DND-41 (cell line): ENCODE results near the gene PSMC1.
"Not testable (repeated sequence)": the region's sequence is repeated elsewhere in the genome, so short reads cannot be mapped to it uniquely, and the experiment has no call there.

Source experiments
- ATAC-seq: fragments of 200-7000 bp; cut with Tn5 transposase; 3 replicates; pipeline ENCODE4 v1.9.1; 2021; ENCODE audit warnings: low read depth; ENCODE audit not compliant: insufficient read depth
- DNase-seq: peaks from one replicate; pipeline ENCODE4 v3.0.0-alpha.2; 2020
- H2AFZ ChIP-seq: 2 replicates; pipeline ENCODE4 v1.6.0; 2012; ENCODE audit warnings: low read depth, low read length
- H3K27ac ChIP-seq: 2 replicates; pipeline ENCODE4 v1.5.1; 2012; ENCODE audit warnings: low read length, inconsistent platforms
- H3K27me3 ChIP-seq: fragments of 200-600 bp; sonication (generic); 2 replicates; pipeline ENCODE4 v1.6.0; 2012; ENCODE audit warnings: low read length, mild to moderate bottlenecking, inconsistent platforms; ENCODE audit not compliant: insufficient read depth, poor library complexity
- H3K36me3 ChIP-seq: 2 replicates; pipeline ENCODE4 v1.5.1; 2012; ENCODE audit warnings: low read length, inconsistent platforms; ENCODE audit not compliant: insufficient read depth
- H3K4me1 ChIP-seq: 2 replicates; pipeline ENCODE4 v1.5.1; 2012; ENCODE audit warnings: mild to moderate bottlenecking, low read length; ENCODE audit not compliant: insufficient read depth
- H3K4me2 ChIP-seq: 2 replicates; pipeline ENCODE4 v1.6.0; 2012; ENCODE audit warnings: mild to moderate bottlenecking, moderate library complexity, low read length, inconsistent platforms; ENCODE audit not compliant: insufficient read depth
- H3K4me3 ChIP-seq, 2 experiments: fragments of 200-600 bp in 1 of 2; shearing (Covaris generic) in 1 of 2; 2 replicates each; pipeline ENCODE4 v1.5.1; 2012 to 2016; ENCODE audit warnings: inconsistent platforms in 2 of 2, low read length in 2 of 2, mild to moderate bottlenecking in 2 of 2, low read depth in 1 of 2, moderate library complexity in 1 of 2
- H3K79me2 ChIP-seq: 2 replicates; pipeline ENCODE4 v1.6.0; 2012; ENCODE audit warnings: low read length, inconsistent platforms; ENCODE audit not compliant: insufficient read depth
- H3K9ac ChIP-seq: 2 replicates; pipeline ENCODE4 v1.6.0; 2012; ENCODE audit warnings: low read depth, mild to moderate bottlenecking, inconsistent platforms, low read length, moderate library complexity
- H3K9me3 ChIP-seq: 2 replicates; pipeline ENCODE4 v1.5.1; 2012; ENCODE audit warnings: low read length, moderate library complexity, mild to moderate bottlenecking, inconsistent platforms; ENCODE audit not compliant: insufficient read depth, severe bottlenecking
- H4K20me1 ChIP-seq: 2 replicates; pipeline ENCODE4 v1.6.0; 2012; ENCODE audit warnings: low read length; ENCODE audit not compliant: insufficient read depth
- EZH2 ChIP-seq: IDR thresholded peaks from 3 replicates; pipeline ENCODE4 v1.6.1; 2012; ENCODE audit warnings: borderline replicate concordance, low read depth, mild to moderate bottlenecking, moderate library complexity, low read length, inconsistent platforms; ENCODE audit not compliant: severe bottlenecking
- TF ChIP-seq, protein P1 (sequence below): IDR thresholded peaks from 2 replicates; pipeline ENCODE4 v1.5.1; 2012; ENCODE audit warnings: borderline replicate concordance, low read length, moderate library complexity, mild to moderate bottlenecking; ENCODE audit not compliant: poor library complexity, severe bottlenecking; ENCODE audit errors: extremely low read depth

PSMC1 gene

DNA sequence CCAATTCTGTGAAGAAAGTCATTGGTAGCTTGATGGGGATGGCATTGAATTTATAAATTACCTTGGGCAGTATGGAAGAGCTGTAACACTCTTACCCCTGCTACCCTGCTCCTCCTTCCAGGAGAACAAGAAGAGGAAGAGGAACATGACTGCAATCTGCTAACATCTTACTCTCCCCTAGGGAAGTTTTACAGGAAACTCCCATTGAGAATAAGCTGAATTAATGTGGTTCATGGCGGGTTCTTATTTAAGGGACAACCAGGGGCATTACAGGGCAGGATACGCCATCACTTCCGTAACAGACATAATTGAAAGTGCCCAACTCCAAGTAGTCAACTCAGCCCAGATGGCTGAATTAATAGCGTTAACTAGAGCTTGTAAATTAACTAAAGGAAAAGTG, 9.4 kb upstream of the PSMC1 start:
- Histone ChIP-seq H3K36me3 (no peaks in the 10 kb centered on the region), H2AFZ (no peak overlapping the region), H3K9me3 (no peaks in the 10 kb centered on the region), H3K9ac (no peak overlapping the region), H3K4me1 (no peaks in the 10 kb centered on the region), H4K20me1 (no peaks in the 10 kb centered on the region), H3K27me3 (no peaks in the 10 kb centered on the region), H3K79me2 (no peaks in the 10 kb centered on the region), H3K4me2 (no peak overlapping the region), H3K27ac (no peak overlapping the region), H3K4me3 (no peak overlapping the region)
- TF ChIP-seq, protein P1, sequence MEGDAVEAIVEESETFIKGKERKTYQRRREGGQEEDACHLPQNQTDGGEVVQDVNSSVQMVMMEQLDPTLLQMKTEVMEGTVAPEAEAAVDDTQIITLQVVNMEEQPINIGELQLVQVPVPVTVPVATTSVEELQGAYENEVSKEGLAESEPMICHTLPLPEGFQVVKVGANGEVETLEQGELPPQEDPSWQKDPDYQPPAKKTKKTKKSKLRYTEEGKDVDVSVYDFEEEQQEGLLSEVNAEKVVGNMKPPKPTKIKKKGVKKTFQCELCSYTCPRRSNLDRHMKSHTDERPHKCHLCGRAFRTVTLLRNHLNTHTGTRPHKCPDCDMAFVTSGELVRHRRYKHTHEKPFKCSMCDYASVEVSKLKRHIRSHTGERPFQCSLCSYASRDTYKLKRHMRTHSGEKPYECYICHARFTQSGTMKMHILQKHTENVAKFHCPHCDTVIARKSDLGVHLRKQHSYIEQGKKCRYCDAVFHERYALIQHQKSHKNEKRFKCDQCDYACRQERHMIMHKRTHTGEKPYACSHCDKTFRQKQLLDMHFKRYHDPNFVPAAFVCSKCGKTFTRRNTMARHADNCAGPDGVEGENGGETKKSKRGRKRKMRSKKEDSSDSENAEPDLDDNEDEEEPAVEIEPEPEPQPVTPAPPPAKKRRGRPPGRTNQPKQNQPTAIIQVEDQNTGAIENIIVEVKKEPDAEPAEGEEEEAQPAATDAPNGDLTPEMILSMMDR, result no peak
- no peak for TF ChIP-seq EZH2
- ATAC-seq, result no peak
- DNase-seq, result no peak

DNA sequence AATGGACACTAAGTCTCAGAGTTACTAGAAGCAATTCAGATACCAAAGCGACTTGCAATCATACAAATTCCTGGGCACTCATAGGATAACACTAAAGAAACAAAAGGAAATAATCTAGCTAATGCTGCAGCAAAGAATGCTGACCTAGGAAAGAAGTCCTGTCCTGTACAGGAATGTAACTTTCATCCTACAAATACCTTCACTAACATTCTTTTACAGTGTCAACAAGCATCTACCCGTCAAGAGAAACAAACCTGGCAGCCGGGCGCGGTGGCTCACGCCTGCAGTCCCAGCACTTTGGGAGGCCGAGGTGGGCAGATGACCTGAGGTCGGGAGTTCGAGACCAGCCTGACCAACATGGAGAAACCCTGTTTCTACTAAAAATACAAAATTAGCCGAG, 8.9 kb upstream of the PSMC1 start:
- ATAC-seq, H3K9ac ChIP-seq, H2AFZ ChIP-seq, H3K36me3 ChIP-seq, H3K4me2 ChIP-seq, DNase-seq, H3K79me2 ChIP-seq, H3K9me3 ChIP-seq, H3K27ac ChIP-seq, H3K4me1 ChIP-seq, H3K27me3 ChIP-seq, H3K4me3 ChIP-seq, H4K20me1 ChIP-seq: not testable (repeated sequence)

DNA sequence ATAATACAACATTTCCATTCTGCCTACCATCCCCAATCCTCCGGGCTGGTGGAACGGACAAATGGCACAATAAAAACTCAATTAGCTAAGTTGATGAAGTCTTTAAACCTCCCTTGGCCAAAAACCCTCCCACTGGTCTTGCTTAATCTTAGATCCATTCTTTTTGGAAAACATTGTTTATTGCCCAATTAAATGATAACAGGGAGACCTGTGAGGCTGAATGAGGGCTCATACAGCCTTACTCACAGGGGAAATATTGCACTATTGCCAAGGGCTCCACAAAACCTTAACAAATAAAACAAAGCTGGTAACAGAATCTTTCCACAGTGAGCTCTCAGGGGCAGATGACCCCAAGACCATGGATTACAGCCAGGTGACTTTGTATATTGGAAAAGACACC, 7.8 kb upstream of the PSMC1 start:
- no peak overlapping the region for H3K27ac ChIP-seq
- no peaks in the 10 kb centered on the region for H3K9me3 ChIP-seq
- H3K79me2 ChIP-seq, result no peaks in the 10 kb centered on the region
- DNase-seq, result no peak
- no peaks in the 10 kb centered on the region for H3K4me1 ChIP-seq
- H4K20me1 ChIP-seq, result no peaks in the 10 kb centered on the region
- ATAC-seq, result no peak
- H3K4me3 ChIP-seq, result no peak overlapping the region
- no peak overlapping the region for H3K9ac ChIP-seq
- H3K27me3 ChIP-seq, result no peaks in the 10 kb centered on the region
- TF ChIP-seq, protein P1, result no peak
- TF ChIP-seq EZH2, result no peak
- no peaks in the 10 kb centered on the region for H3K36me3 ChIP-seq
- no peak overlapping the region for H3K4me2 ChIP-seq
- no peak overlapping the region for H2AFZ ChIP-seq

DNA sequence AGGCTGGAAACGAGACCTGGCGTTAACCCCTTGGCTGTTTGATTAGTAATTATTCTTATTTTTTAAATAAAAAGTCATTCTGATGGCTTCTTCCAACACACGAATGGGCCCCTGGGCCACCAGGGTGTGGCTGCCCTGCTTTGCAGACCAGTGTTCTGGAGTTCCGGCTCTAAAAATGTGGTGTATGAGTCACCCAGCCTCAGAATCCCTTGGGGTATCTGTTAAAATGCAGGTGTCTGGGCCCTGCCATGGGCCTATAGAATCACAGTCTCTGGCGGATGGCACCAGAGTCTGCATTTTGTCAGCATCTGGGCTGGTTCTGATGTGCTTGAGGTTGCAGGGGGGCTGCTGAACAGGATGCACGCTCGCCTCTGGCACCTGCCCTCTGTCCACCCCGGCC, 2.5 kb upstream of the PSMC1 start:
- Histone ChIP-seq H3K36me3 (peaks cover 10% of the 10 kb centered on the region), H3K9me3 (no peaks in the 10 kb centered on the region), H3K27ac (no peak overlapping the region), H3K4me1 (peaks cover 24% of the 10 kb centered on the region), H2AFZ (no peak overlapping the region), H3K27me3 (no peaks in the 10 kb centered on the region), H4K20me1 (peaks cover 16% of the 10 kb centered on the region; the same call in 1 of the 2 replicates), H3K4me3 (no peak overlapping the region), H3K9ac (no peak overlapping the region), H3K4me2 (no peak overlapping the region), H3K79me2 (peaks cover 33% of the 10 kb centered on the region)
- TF ChIP-seq EZH2, result no peak
- TF ChIP-seq, protein P1, result no peak
- DNase-seq (no peak), ATAC-seq (no peak)
